PC-9 (cell line): ENCODE measurements around the gene PAEP. TPM values are rescaled to one million over a fixed set of nuclear protein-coding genes. Genes with fewer than 3 reads are reported as not detected.
"Not testable (repeated sequence)": the region's sequence is repeated elsewhere in the genome, so short reads cannot be mapped to it uniquely, and the experiment has no call there.

Experiments used
- BruUV-seq: library from RNA; stranded (reverse); fragments of 400-500 nt; replicated peaks from 2 replicates; lab custom pipeline; 2021; lab: Mats Ljungman, UMichigan
- CTCF ChIA-PET: fragments of 300-600 bp; sonication (Branson Sonifier 250); formaldehyde crosslinking; loops from one replicate; lab custom pipeline; 2022; ENCODE audit warnings: antibody characterized with exemption; lab: Charles Lee
- POLR2A ChIA-PET: fragments of 300-600 bp; sonication (Branson Sonifier 250); formaldehyde crosslinking; loops from one replicate; lab custom pipeline; 2022; ENCODE audit warnings: antibody characterized with exemption; ENCODE audit not compliant: unreplicated experiment; lab: Charles Lee
- DNase-seq, 2 experiments: peaks; one replicate each; pipeline versions ENCODE4 v3.0.0 to v3.0.0-alpha.2; 2015 to 2022; ENCODE audit warnings: mixed read lengths in 1 of 2
- H2AFZ ChIP-seq: fragments of 200-600 bp; sonication (generic); 2 replicates; pipeline ENCODE4 v1.8.1; 2017; ENCODE audit warnings: antibody characterized with exemption
- H3F3A ChIP-seq: fragments of 200-600 bp; sonication (generic); 2 replicates; pipeline ENCODE4 v1.8.1; 2017; ENCODE audit warnings: antibody characterized with exemption, mild to moderate bottlenecking, low read depth; ENCODE audit not compliant: insufficient read depth
- H3K27ac ChIP-seq: fragments of 200-600 bp; sonication (generic); 2 replicates; pipeline ENCODE4 v1.6.1; 2016; ENCODE audit warnings: mixed run types
- H3K27me3 ChIP-seq: fragments of 200-600 bp; sonication (generic); 2 replicates; pipeline ENCODE4 v1.6.1; 2016; ENCODE audit warnings: low read depth, mixed run types; ENCODE audit not compliant: insufficient read depth
- H3K36me3 ChIP-seq: fragments of 200-600 bp; sonication (generic); 2 replicates; pipeline ENCODE4 v1.6.1; 2016; ENCODE audit warnings: low read depth, mixed run types
- H3K4me1 ChIP-seq: fragments of 200-600 bp; sonication (generic); replicated peaks from 2 replicates; pipeline ENCODE4 v1.6.1; 2016; ENCODE audit warnings: mixed run types; ENCODE audit not compliant: insufficient read depth
- H3K4me2 ChIP-seq: fragments of 200-600 bp; sonication (generic); 2 replicates; pipeline ENCODE4 v1.6.1; 2017; ENCODE audit warnings: mixed run types
- H3K4me3 ChIP-seq: fragments of 200-600 bp; sonication (generic); 2 replicates; pipeline ENCODE4 v1.6.1; 2016; ENCODE audit warnings: mixed run types
- H3K79me2 ChIP-seq: fragments of 200-600 bp; sonication (generic); 2 replicates; pipeline ENCODE4 v1.6.1; 2017; ENCODE audit warnings: low read depth, mixed run types
- H3K9me2 ChIP-seq: fragments of 200-600 bp; sonication (generic); 2 replicates; pipeline ENCODE4 v1.8.1; 2017; ENCODE audit warnings: mild to moderate bottlenecking; ENCODE audit not compliant: insufficient read depth
- H3K9me3 ChIP-seq: fragments of 200-600 bp; sonication (generic); 2 replicates; pipeline ENCODE4 v1.8.1; 2016; ENCODE audit warnings: low read depth; ENCODE audit not compliant: insufficient read depth
- H4K20me1 ChIP-seq: fragments of 200-600 bp; sonication (generic); 2 replicates; pipeline ENCODE4 v1.8.1; 2017; ENCODE audit not compliant: insufficient read depth
- CTCF ChIP-seq: fragments of 200-600 bp; sonication (generic); conservative IDR thresholded peaks from 2 replicates; pipeline ENCODE4 v1.6.1; 2017; ENCODE audit warnings: mixed run types, antibody characterized with exemption, mild to moderate bottlenecking, moderate library complexity
- EZH2 ChIP-seq: fragments of 200-600 bp; sonication (generic); IDR thresholded peaks from 2 replicates; pipeline ENCODE4 v1.8.0; 2017; ENCODE audit warnings: antibody characterized with exemption, low read depth
- intact Hi-C: fragments of 100-400 bp; cut with micrococcal nuclease; formaldehyde crosslinking; loops from one replicate; pipeline ENCODE4 v1.10.0; 2022; ENCODE audit not compliant: unreplicated experiment
- total RNA-seq: library from RNA; stranded (reverse); gene quantifications from 2 replicates; pipeline ENCODE4 v1.2.3, GENCODE V29; 2021

PAEP gene
- total RNA-seq, 1 experiment from 2014 or later: not detected

GRCh38 chr9:135526730-135527571 is 34.6 kb upstream of the PAEP start:
- no TSS peak for BruUV-seq
- Histone ChIP-seq H3K27me3 (peaks cover 61% of the 10 kb centered on the region), H3K9me2 (no peaks in the 10 kb centered on the region), H3F3A (no peaks in the 10 kb centered on the region), H4K20me1 (no peaks in the 10 kb centered on the region), H3K36me3 (no peaks in the 10 kb centered on the region), H3K4me3 (no peak overlapping the region), H3K4me1 (no peaks in the 10 kb centered on the region), H3K4me2 (no peak overlapping the region), H3K9me3 (no peaks in the 10 kb centered on the region), H3K27ac (no peak overlapping the region), H2AFZ (no peak overlapping the region), H3K79me2 (no peaks in the 10 kb centered on the region)
- TF ChIP-seq CTCF (no peak), EZH2 (no peak)
- no peak for DNase-seq
- ChIA-PET POLR2A (interaction anchor here (0.7 kb wide), 1 partner anchor 16 kb away, joined by 3 read pairs; no protein-coding TSS in a partner anchor), CTCF (interaction anchor here (0.7 kb wide), 1 partner anchor 270 kb away, joined by 12 read pairs; no protein-coding TSS in a partner anchor)
- intact Hi-C loops: no loop called here

GRCh38 chr9:135528842-135529435 is 32.6 kb upstream of the PAEP start:
- H2AFZ ChIP-seq, intact Hi-C loops, H3K36me3 ChIP-seq, H3K27ac ChIP-seq, H3K79me2 ChIP-seq, POLR2A ChIA-PET, H3K4me2 ChIP-seq, DNase-seq, H3K9me2 ChIP-seq, H4K20me1 ChIP-seq, H3F3A ChIP-seq, H3K4me1 ChIP-seq, BruUV-seq, CTCF ChIA-PET, H3K9me3 ChIP-seq, H3K4me3 ChIP-seq: not testable (repeated sequence)
- peaks cover 66% of the 10 kb centered on the region for H3K27me3 ChIP-seq

GRCh38 chr9:135530146-135530545 is 31.4 kb upstream of the PAEP start:
- Histone ChIP-seq H3F3A (no peaks in the 10 kb centered on the region), H3K36me3 (no peaks in the 10 kb centered on the region), H3K4me2 (no peak overlapping the region), H2AFZ (no peak overlapping the region), H3K9me3 (no peaks in the 10 kb centered on the region), H3K79me2 (no peaks in the 10 kb centered on the region), H4K20me1 (no peaks in the 10 kb centered on the region), H3K27ac (no peak overlapping the region), H3K9me2 (no peaks in the 10 kb centered on the region), H3K4me3 (no peak overlapping the region), H3K27me3 (peaks cover 74% of the 10 kb centered on the region), H3K4me1 (no peaks in the 10 kb centered on the region)
- DNase-seq: no peak
- intact Hi-C loops: no loop called here
- POLR2A ChIA-PET: no interaction called here
- no TSS peak for BruUV-seq
- TF ChIP-seq EZH2 (no peak), CTCF (no peak)
- CTCF ChIA-PET: no interaction called here
